Measurements from ENCODE around the gene RBFA. TPM values are rescaled to one million over a fixed set of nuclear protein-coding genes. Genes with fewer than 3 reads are reported as not detected.

RBFA gene, protein sequence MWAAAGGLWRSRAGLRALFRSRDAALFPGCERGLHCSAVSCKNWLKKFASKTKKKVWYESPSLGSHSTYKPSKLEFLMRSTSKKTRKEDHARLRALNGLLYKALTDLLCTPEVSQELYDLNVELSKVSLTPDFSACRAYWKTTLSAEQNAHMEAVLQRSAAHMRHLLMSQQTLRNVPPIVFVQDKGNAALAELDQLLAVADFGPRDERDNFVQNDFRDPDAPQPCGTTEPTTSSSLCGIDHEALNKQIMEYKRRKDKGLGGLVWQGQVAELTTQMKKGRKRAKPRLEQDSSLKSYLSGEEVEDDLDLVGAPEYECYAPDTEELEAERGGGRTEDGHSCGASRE
- total RNA-seq = 39.2 and 44.3 TPM in 2 replicates

DNA sequence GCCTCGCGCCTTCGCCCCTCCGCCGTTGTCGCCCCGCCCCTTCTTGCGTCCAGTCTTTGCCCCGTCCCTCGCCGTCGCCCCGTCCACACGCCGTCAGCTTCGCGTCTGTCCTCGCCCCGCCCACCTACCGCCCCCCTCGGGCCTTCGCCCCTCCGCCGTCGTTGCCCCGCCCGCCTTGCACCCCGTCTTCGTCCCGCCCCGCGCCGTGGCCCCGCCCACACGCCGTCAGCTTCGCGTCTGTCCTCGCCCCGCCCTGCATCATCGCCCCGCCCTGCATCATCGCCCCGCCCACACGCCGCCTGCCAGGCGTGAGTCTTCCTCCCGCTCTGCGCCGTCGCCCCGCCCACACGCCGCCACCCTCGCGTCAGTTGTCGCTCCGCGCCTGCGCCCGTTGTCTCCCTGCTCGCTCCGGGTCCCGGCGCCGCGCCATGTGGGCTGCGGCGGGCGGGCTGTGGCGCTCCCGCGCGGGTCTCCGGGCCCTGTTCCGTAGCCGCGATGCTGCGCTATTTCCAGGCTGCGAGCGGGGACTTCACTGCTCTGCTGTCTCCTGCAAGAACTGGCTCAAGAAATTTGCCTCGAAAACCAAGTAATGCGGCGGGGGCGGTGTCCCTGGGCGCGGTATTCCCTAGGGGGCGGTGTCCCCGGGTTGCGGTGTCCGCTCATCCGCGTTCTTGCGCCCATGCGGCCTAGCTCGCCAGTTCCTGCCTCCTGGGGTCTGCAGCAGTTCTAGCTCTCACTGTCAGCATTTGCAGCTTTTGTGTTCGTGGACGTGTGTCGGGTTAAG, at the start of gene RBFA:
Gene RBFA, plus strand, starts transcription at position 367 of the 784 bp plus-strand sequence. Its CDS starts 62 bp downstream, at position 429.

DNA sequence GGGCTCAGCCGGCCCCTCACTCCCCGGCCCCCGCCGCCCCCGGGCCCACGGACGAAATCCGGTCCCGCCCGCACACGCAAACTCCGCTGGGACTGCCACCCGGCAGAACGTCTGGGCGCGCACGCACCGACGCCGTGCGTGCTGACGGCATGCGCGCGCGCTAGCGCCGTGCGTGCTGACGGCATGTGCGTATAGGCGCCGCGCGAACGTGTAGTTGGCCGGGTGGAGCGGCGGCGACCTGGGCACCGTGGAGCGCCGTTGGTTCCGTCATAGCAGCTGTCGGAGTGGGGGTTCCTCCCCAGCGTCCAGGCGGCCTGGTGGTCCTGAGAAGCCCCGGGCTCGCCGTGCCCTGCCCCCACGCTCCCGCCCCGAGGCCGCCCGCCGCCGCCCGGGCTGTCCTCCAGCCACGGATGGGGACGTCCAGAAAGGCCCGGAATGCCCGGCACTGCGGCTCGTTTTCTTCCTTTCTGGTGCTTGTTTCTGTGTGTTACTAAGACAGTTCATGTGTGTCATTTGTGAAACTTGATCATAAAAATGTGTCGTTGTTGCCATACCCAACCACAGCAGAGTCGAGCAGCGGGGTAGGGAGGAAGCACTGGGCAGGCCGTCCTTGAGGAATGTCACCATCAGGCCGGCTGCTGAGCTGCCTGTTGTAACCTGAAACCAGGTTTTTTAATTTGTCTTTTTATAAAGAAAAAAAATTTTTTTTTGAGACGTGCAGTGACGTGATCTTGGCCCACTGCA, 45.6 kb upstream of the RBFA start, which contains the start of gene TXNL4A:
Gene TXNL4A, minus strand, starts transcription at position 113 of the 744 bp plus-strand sequence. CDS start 171 bp downstream, outside the sequence.

Other genes starting within 250 kb of the RBFA start
- gene KCNG2, start 236.5 kb upstream of the RBFA start, total RNA-seq = 1.2 and 3.0 TPM in 2 replicates
- 24.8 and 34.3 TPM in 2 replicates for gene SLC66A2, start 82.8 kb upstream of the RBFA start, total RNA-seq
- 11.2 and 19.3 TPM in 2 replicates for gene HSBP1L1, start 69.8 kb upstream of the RBFA start, total RNA-seq
- 59.7 and 75.0 TPM in 2 replicates for gene TXNL4A, start 45.9 kb upstream of the RBFA start, total RNA-seq
- gene ADNP2, start 74.8 kb downstream of the RBFA start, total RNA-seq = 11.5 and 16.7 TPM in 2 replicates
- 0.71 TPM in 1 of 2 replicates, not detected in the other for gene PARD6G, start 213.1 kb downstream of the RBFA start, total RNA-seq

Data from myometrial cell (primary cell).